Fibroblast of mammary gland (primary cell): ENCODE results near the gene PATJ.

Experiments
- DNase-seq: peaks from one replicate; pipeline ENCODE4 v3.0.0-alpha.2; 2010; ENCODE audit warnings: low read depth
- H3K4me3 ChIP-seq: 2 replicates; pipeline ENCODE4 v1.5.1; 2011; ENCODE audit warnings: low read depth, mild to moderate bottlenecking, low read length, moderate library complexity; ENCODE audit not compliant: control insufficient read depth
- TF ChIP-seq, protein P1 (sequence below): conservative IDR thresholded peaks from 2 replicates; pipeline ENCODE4 v1.5.1; 2011; ENCODE audit warnings: low read depth, low read length, inconsistent platforms; ENCODE audit not compliant: control insufficient read depth, insufficient read depth

PATJ gene

DNA sequence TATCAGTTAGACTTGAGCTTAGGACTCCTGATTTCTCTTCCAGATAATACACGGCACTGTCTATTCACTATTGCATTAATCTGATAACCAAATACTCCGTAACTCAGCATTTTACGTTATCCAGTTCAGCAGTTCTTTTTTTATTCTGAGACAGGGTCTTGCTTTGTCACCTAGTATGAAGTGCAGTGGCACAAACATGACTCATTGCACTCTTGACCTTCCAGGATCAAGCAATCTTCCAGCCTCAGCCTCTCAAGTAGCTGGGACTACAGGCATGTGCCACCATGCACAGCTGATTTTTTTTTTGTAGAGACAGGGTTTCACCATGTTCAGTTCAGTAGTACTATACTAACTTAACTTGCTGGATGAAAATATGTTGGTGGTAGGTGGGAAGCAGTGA lies 156.4 kb downstream of the PATJ start:
- no peak overlapping the region for H3K4me3 ChIP-seq
- TF ChIP-seq, protein P1, sequence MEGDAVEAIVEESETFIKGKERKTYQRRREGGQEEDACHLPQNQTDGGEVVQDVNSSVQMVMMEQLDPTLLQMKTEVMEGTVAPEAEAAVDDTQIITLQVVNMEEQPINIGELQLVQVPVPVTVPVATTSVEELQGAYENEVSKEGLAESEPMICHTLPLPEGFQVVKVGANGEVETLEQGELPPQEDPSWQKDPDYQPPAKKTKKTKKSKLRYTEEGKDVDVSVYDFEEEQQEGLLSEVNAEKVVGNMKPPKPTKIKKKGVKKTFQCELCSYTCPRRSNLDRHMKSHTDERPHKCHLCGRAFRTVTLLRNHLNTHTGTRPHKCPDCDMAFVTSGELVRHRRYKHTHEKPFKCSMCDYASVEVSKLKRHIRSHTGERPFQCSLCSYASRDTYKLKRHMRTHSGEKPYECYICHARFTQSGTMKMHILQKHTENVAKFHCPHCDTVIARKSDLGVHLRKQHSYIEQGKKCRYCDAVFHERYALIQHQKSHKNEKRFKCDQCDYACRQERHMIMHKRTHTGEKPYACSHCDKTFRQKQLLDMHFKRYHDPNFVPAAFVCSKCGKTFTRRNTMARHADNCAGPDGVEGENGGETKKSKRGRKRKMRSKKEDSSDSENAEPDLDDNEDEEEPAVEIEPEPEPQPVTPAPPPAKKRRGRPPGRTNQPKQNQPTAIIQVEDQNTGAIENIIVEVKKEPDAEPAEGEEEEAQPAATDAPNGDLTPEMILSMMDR, result no peak
- DNase-seq, result no peak

DNA sequence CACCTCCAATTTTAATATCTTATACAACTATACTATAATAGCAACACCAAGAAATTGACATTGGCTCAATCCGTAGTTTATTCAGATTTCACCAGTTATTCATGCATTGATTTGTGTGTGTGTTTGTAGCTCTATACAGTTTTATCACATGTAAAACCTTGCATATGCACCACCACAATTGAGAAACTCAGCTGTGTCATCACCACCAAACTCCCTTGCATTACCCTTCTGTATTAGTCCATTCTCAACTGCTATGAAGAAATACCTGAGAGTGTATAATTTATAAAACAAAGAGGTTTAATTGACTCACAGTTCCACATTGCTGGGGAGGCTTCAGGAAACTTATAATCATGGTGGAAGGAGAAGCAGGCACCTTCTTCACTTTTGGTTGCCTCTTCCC lies 162.1 kb downstream of the PATJ start:
- DNase-seq, result peak; percentile 12
- TF ChIP-seq, protein P1, result no peak

DNA sequence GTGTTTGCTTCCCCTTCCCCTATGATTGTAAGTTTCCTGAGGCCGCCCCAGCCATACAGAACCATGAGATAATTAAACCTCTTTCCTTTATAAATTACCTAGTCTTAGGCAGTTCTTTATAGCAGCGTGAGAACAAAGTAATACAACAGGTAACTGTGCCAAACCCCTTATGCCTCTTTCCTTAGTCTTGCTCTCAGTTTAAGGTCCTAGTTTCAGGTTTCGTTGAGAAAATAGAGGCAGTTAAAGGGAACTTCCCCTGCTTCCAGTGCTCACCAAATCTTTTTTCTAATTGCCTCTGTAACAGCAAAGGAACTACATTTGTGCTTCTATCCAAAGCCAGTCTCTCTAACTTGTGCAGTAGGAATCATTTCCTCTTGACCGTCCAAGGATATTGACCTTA lies 164.8 kb downstream of the PATJ start:
- no peak for DNase-seq
- H3K4me3 ChIP-seq, result no peak overlapping the region
- TF ChIP-seq, protein P1, result no peak

More for the DNA sequence above, 162.1 kb downstream of the PATJ start:
- no peak overlapping the region for H3K4me3 ChIP-seq

DNA sequence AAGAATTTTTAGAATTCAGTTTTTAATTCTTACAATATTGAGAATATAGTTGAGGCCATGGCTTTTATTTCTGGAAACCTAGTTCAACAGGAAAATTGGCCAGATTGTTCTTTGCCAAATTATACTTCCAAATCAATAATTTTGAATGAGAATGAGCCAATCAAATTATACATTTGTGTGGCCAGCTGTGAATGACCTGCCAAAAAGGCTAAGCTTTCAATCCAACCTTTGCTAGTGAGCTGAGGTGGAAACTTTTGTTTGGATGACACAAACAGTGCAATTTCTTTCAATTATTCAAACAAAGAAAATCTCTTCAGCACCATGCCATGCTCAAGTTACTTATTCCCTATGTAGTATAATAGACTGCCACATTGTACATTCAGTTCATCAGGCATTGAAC lies 167.8 kb downstream of the PATJ start:
- DNase-seq, result no peak
- TF ChIP-seq, protein P1, result no peak
- H3K4me3 ChIP-seq, result no peak overlapping the region

DNA sequence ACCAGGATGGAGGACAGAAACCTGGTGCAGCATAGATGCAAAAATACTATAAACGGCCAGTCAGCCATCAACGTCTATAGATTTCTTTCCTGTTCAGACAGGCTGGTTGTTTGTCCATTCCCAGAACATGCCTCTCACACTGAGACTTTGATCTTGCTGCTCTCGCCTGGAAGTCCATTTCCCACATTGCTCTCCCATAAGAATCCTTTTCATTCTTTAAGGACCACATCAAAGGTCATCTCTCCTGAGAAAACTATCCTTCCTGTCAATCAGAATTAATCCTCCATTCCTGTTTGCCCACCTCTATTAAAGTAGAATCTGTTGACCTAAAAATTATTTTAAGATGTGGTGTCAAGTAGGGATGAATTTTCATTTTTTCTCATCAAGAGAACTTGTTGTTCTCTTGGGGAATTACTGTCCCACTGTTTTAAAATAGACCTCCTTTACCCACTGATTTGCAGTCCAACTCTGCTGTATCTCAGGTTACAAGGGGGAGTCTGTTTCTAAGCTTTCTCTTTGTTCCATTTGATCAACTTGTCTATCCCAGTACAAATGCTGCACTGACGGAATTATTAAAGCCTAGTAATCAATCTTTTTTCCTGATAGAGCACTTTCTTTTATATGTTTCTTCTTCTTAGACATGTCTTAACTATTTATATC lies 172.7 kb downstream of the PATJ start:
- TF ChIP-seq, protein P1, result no peak
- no peak for DNase-seq
- H3K4me3 ChIP-seq, result no peak overlapping the region

DNA sequence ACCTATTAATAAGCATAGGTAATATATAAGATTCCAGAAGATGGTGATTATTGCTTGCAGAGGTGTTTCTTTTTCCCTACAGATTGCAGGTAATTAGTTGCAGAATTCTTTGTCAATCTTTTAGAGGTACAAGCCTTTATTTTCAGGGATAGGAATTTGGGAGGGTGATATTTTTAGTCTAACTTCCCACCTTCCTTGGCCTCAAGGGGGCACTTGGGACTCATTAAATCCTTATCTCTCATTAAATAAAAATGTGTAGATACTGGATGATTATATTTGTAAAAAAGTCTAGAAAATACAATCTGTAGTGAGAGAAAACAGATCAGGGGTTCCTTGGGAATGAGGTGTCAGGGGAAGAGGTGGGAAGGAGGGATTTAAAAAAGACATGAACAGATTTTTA lies 179.2 kb downstream of the PATJ start:
- no peak overlapping the region for H3K4me3 ChIP-seq
- TF ChIP-seq, protein P1, result peak; percentile 30
- DNase-seq, result peak; percentile 5
